Choroid plexus epithelial cell (primary cell): ENCODE data around the gene OR4N5.
A peak's percentile ranks its signal among the peaks of the same experiment; 100 is the strongest.
"Not testable (repeated sequence)": the region's sequence is repeated elsewhere in the genome, so short reads cannot be mapped to it uniquely, and the experiment has no call there.

Source experiments
- DNase-seq: peaks from one replicate; pipeline ENCODE4 v3.0.0-alpha.2; 2010; ENCODE audit warnings: low read depth
- H3K4me3 ChIP-seq: 2 replicates; pipeline ENCODE4 v1.5.1; 2011; ENCODE audit warnings: low read depth, mild to moderate bottlenecking, control low read depth, low read length, moderate library complexity
- TF ChIP-seq, protein P1 (sequence below): conservative IDR thresholded peaks from 2 replicates; pipeline ENCODE4 v1.5.1; 2011; ENCODE audit warnings: low read depth, mild to moderate bottlenecking, control low read depth, inconsistent platforms, low read length, moderate library complexity

The OR4N5 gene

GRCh38 chr14:20118795-20119194 lies 19.8 kb upstream of the OR4N5 start:
- H3K4me3 ChIP-seq = no peak overlapping the region
- no peak for DNase-seq
- TF ChIP-seq, protein P1, sequence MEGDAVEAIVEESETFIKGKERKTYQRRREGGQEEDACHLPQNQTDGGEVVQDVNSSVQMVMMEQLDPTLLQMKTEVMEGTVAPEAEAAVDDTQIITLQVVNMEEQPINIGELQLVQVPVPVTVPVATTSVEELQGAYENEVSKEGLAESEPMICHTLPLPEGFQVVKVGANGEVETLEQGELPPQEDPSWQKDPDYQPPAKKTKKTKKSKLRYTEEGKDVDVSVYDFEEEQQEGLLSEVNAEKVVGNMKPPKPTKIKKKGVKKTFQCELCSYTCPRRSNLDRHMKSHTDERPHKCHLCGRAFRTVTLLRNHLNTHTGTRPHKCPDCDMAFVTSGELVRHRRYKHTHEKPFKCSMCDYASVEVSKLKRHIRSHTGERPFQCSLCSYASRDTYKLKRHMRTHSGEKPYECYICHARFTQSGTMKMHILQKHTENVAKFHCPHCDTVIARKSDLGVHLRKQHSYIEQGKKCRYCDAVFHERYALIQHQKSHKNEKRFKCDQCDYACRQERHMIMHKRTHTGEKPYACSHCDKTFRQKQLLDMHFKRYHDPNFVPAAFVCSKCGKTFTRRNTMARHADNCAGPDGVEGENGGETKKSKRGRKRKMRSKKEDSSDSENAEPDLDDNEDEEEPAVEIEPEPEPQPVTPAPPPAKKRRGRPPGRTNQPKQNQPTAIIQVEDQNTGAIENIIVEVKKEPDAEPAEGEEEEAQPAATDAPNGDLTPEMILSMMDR = no peak

GRCh38 chr14:20143911-20144310 lies 5.3 kb downstream of the OR4N5 start:
- no peak overlapping the region for H3K4me3 ChIP-seq
- TF ChIP-seq, protein P1 = no peak
- no peak for DNase-seq

- DNase-seq = no peak
- TF ChIP-seq, protein P1 = no peak
- H3K4me3 ChIP-seq = no peak overlapping the region
These were observed 6.2 kb downstream of the OR4N5 start for GRCh38 chr14:20144820-20145219.

- DNase-seq = no peak
- TF ChIP-seq, protein P1 = no peak
These were observed 25.8 kb downstream of the OR4N5 start for GRCh38 chr14:20164462-20164861.

GRCh38 chr14:20167091-20167490 lies 28.5 kb downstream of the OR4N5 start:
- no peak for DNase-seq
- no peak overlapping the region for H3K4me3 ChIP-seq
- TF ChIP-seq, protein P1 = no peak

More at GRCh38 chr14:20164462-20164861, 25.8 kb downstream of the OR4N5 start:
- no peak overlapping the region for H3K4me3 ChIP-seq

DNA sequence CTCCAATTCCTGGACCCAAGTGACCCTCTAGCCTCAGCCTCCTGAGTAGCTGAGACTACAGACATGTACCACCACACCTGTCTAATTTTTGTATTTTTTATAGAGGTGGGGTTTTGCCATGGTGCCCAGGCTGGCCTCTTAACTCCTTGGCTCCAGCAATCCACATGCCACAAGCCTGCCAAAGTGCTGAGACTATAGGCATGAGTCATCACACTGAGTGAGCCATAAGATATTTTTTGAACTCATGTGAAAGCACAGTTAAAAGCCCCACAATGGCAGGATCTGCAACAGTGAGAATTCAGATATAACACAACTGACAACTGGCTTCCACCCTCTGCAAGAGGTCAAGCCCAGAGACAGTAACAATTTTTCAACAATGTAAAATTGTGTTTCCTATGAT lies 31.2 kb downstream of the OR4N5 start:
- DNase-seq = peak; percentile 1
- H3K4me3 ChIP-seq = not testable (repeated sequence)

DNA sequence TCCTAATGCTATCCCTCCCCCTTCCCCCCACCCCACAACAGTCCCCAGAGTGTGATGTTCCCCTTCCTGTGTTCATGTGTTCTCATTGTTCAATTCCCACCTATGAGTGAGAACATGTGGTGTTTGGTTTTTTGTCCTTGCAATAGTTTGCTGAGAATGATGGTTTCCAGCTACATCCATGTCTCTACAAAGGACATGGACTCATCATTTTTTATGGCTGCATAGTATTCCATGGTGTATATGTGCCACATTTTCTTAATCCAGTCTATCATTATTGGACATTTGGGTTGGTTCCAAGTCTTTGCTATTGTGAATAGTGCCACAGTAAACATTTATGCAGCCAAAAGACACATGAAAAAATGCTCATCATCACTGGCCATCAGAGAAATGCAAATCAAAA lies 35.6 kb downstream of the OR4N5 start:
- DNase-seq, H3K4me3 ChIP-seq: not testable (repeated sequence)

DNA sequence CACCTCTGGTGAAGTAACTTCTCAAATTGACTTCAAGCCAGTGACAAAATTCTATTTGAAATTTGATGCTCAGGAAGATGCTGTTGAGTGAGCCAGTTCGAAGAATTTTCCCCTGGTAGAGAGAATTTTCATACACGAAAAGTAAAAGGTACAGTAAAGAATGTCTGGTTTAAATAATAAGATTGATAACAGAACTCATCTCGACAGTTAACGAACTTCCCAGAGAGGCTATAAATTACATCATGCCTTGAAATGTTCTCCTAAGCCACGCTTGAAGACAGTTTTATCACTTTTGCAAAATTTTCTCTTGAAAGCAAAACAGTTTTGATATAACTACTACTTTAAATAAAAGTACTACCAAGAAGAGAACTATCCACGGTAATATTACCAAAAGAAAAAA lies 37.7 kb downstream of the OR4N5 start:
- no peak overlapping the region for H3K4me3 ChIP-seq
- DNase-seq = no peak
- TF ChIP-seq, protein P1 = no peak
